A549 (cell line): ENCODE data around the gene SLC31A1.

Experiments
- CTCF ChIP-seq: fragments of >200 bp; sonication (Bioruptor Twin); formaldehyde crosslinking; IDR thresholded peaks from 3 replicates; pipeline ENCODE4 v1.5.1; 2016
- HMGXB4 ChIP-seq: fragments of 250-450 bp; sonication (Bioruptor Pico); IDR thresholded peaks from 2 replicates; pipeline ENCODE4 v1.5.0; 2021; ENCODE audit warnings: mild to moderate bottlenecking, moderate library complexity, borderline replicate concordance
- MAX ChIP-seq: IDR thresholded peaks from 2 replicates; pipeline ENCODE4 v1.6.1; 2012

- TF ChIP-seq CTCF (no peak), MAX (no peak), HMGXB4 (CRISPR knock-in tag) (no peak)
Measured at GRCh38 chr9:113281356-113281755, 60.0 kb downstream of the SLC31A1 start.
